Liver (tissue), 3 donors: Measurements from ENCODE around the gene ITPRIPL2.

Experiments
- EGR1 ChIP-seq, 2 donors: IDR thresholded peaks; 2 replicates each; pipeline ENCODE4 v1.6.1; 2016 to 2018; ENCODE audit warnings: antibody characterized with exemption in 2 of 2, low read depth in 2 of 2
- JUND ChIP-seq, 2 donors: IDR thresholded peaks; 2 replicates each; pipeline ENCODE4 v1.6.1; 2016; ENCODE audit warnings: antibody characterized with exemption in 2 of 2
- RAD21 ChIP-seq, 2 donors: IDR thresholded peaks; 2 replicates each; pipeline ENCODE4 v1.6.1; 2016; ENCODE audit warnings: antibody characterized with exemption in 2 of 2, mild to moderate bottlenecking in 2 of 2
- REST ChIP-seq: IDR thresholded peaks from 2 replicates; pipeline ENCODE4 v1.6.1; 2016; ENCODE audit warnings: antibody characterized with exemption, mild to moderate bottlenecking
- TAF1 ChIP-seq: conservative IDR thresholded peaks from 2 replicates; pipeline ENCODE4 v1.6.1; 2016; ENCODE audit warnings: antibody characterized with exemption, mild to moderate bottlenecking
- YY1 ChIP-seq: IDR thresholded peaks from 2 replicates; pipeline ENCODE4 v1.6.1; 2016; ENCODE audit warnings: antibody characterized with exemption, mild to moderate bottlenecking
- TF ChIP-seq, protein P1 (sequence below): IDR thresholded peaks from 2 replicates; pipeline ENCODE4 v1.6.1; 2016; ENCODE audit warnings: antibody characterized with exemption
- TF ChIP-seq, protein P2 (sequence below): fragments of 150-350 bp; IDR thresholded peaks from 2 replicates; pipeline ENCODE4 v1.5.1; 2017; ENCODE audit warnings: improper control_type of control experiment, low read depth, low read length; ENCODE audit not compliant: missing input control
- TF ChIP-seq, protein P3 (sequence below): IDR thresholded peaks from 2 replicates; pipeline ENCODE4 v1.6.1; 2016; ENCODE audit warnings: antibody characterized with exemption
- donor health status: healthy.
- donor health status: healthy.

DNA sequence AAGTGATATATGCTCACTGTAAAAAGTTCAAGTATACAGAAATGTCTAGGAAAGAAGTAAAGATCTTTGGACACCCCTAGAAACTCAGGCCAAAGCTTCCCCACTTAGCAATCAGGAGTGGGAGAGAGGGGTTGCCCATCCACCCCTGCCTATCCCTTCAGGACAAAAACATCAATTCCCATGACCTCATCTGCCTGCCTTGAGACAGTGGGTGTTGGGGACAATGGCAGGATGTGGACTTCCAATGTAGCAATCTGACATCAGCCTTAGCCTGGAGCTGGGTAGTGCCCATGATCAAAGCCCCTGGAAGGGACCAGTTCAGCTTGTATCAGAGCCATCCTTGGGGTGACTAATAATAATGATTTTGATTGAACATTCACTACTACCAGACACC lies 18.1 kb downstream of the ITPRIPL2 start:
- TF ChIP-seq, protein P1, sequence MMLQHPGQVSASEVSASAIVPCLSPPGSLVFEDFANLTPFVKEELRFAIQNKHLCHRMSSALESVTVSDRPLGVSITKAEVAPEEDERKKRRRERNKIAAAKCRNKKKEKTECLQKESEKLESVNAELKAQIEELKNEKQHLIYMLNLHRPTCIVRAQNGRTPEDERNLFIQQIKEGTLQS = no peak
- TF ChIP-seq, protein P2, sequence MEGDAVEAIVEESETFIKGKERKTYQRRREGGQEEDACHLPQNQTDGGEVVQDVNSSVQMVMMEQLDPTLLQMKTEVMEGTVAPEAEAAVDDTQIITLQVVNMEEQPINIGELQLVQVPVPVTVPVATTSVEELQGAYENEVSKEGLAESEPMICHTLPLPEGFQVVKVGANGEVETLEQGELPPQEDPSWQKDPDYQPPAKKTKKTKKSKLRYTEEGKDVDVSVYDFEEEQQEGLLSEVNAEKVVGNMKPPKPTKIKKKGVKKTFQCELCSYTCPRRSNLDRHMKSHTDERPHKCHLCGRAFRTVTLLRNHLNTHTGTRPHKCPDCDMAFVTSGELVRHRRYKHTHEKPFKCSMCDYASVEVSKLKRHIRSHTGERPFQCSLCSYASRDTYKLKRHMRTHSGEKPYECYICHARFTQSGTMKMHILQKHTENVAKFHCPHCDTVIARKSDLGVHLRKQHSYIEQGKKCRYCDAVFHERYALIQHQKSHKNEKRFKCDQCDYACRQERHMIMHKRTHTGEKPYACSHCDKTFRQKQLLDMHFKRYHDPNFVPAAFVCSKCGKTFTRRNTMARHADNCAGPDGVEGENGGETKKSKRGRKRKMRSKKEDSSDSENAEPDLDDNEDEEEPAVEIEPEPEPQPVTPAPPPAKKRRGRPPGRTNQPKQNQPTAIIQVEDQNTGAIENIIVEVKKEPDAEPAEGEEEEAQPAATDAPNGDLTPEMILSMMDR = no peak
- TF ChIP-seq, protein P3, sequence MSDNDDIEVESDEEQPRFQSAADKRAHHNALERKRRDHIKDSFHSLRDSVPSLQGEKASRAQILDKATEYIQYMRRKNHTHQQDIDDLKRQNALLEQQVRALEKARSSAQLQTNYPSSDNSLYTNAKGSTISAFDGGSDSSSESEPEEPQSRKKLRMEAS = no peak
- TF ChIP-seq YY1 (no peak), RAD21 (IDR thresholded peaks at IDR 0.05) (no peak), REST (no peak), EGR1 (IDR thresholded peaks at IDR 0.05; ENCODE audit: low read depth in 2 of 2) (no peak), TAF1 (no peak), JUND (IDR thresholded peaks at IDR 0.05) (no peak)
